Bone marrow (tissue), 2 donors: ENCODE measurements around the gene RALGPS2.

Experiments used
- DNase-seq, 2 donors: peaks; one replicate each; lab custom pipeline; 2025; lab: John Stamatoyannopoulos, UW

RALGPS2 gene

DNA sequence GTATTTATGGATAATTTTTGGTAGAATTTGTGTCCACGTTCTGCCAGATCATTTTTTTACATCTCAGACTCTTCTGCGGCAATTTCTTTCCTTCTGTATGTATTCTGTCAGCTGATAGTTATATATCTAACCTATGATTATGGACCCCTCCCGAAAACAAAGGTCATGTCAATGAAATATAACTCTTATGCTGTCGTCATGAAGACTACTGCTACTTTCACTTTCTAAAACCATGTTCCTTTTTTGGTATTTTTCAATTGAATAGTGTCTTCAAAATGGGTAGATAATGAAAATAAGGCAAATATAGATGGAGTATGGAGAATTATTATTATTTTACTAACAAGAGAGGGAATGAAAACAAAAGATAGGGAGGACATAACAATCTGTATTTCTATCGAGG, 142.6 kb downstream of the RALGPS2 start:
- no peak for DNase-seq

DNA sequence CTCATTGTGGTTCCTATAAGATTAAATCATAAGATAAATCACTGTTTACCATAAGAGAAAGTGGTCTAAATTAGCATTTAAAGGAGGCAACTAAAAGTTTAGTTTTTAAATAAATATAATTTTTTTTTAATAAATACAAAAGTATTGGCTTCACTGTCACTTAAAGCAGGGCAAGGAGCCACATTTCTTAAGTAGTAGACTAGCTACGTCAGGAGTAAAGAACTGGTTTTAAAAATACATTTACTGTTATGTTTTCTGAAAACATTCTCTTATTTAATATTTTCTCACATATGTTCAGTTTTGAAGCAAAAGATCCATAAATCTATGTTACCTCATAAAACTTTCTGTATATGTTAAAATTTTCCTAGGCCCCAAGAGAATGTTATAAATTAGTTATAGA, 143.7 kb downstream of the RALGPS2 start:
- no peak for DNase-seq

DNA sequence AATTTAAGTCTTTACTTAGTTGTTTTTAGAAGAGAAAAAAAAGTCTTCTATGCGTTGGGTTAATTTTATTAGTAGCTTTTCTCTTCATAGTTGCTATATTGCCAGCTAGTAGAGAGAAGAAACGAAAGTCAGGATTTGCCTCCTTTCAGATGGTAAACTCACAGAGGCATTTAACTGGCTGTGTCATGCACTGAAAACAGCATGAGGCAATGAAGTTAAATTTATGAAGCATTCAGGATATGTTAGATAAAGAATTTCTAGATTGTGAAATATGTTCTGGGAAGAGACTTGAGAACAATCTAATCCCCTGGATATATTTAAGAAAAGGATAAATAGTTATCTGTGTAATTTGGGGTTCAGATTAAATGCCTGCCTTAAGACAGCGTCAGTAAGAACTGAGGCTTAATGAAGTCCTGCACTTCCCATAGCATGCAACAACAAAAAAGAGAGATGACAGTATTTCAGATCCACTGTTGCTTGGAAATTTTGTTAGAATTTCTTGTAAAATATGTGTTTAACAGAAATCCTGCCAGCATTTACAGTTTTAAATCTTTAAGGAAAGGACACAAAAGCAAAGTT, 144.2 kb downstream of the RALGPS2 start:
- no peak for DNase-seq

DNA sequence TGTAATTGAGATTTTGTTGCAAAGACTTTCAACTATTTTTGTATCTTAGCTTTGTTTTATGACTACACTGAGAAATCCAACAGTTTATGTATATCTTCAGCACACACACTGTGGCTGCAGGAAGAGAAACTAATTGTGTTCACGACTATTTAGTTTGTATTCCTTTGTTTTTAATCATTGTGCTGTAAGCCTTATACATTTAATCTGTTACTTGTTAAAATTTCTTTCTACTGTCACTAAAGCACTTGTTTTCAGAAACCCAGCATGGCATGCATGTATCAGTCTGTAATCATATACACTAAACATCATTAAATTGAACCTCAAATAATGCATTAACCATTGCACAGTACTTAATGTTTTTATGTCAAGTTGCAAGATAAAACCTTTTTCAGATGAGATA, 145.2 kb downstream of the RALGPS2 start:
- DNase-seq = no peak

DNA sequence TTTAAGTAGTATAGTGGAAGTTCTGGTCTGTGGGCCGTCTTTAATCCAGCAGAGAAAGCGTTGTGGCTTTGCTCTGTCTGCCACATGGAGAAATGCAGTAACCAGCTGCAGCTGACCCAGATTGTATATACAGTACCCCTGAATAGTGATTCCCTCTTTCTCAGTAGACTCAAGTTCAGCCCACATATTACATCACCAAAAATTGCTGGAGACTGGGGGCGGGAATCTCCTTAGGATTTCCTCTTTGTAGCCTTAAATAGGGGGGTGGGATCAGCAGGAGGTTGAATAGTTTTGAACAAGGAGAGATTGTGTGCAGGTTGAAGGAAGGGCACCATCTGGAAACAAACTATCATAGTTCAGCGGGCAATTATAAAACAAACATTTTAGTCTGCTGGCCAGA, 145.9 kb downstream of the RALGPS2 start, which contains the start of gene ANGPTL1:
TSS of gene ANGPTL1 (minus strand) at position 134 of the 400 bp plus-strand sequence. CDS start 5,301 bp downstream, outside the sequence.
- DNase-seq = no peak

DNA sequence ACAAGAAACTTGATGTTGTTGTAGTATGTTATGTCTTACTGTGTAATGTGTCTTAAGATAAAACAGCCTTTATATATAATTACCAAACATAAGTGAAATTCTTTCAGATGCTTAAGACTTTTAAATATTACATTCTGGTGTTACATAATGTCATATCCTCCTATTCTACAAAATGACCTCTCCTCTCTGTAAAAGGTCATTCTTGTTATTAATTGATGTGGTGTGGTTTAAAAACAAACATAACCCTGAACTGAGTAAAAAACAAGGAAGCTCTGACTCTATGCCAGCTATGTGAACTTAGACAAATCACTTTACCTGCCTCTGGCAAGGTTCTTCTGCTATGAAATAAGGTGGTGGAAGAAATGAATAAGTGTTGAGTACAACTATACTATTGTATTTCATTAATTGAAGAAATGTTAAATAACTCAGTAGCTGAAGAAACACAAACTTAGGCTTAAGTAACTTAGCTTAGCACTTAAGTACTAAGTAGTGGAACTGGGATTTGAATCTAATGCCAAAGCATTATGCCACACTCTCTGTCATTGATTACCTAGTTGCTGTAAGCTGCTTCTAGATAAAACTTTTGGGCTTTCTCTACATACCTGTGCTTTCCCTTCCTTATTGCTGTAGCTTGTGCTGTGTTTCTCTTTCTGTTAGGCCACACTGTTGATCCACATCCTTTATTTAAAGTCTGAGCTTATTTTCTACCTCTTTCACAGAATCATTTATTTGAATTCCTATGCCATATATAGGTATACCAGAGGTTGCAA, 146.7 kb downstream of the RALGPS2 start:
- DNase-seq = no peak

DNA sequence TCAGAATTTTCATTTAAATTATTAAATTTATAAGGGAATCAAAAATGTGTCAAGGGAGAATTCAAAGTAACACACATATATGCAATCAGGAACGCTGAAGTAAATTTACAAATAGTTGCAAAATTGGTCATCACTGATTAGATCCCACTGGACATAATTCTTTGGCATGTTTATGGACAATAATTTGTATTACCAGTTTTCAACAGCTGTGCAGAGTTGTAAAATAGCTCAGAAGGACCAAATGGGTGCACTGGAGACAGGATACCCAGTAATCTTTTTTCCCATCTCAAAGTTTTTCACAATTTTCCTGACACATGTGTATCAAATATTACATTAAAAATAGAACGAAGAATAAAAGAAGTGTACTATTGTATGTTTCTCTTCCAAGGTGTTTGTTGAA, 149.9 kb downstream of the RALGPS2 start:
- DNase-seq = no peak

DNA sequence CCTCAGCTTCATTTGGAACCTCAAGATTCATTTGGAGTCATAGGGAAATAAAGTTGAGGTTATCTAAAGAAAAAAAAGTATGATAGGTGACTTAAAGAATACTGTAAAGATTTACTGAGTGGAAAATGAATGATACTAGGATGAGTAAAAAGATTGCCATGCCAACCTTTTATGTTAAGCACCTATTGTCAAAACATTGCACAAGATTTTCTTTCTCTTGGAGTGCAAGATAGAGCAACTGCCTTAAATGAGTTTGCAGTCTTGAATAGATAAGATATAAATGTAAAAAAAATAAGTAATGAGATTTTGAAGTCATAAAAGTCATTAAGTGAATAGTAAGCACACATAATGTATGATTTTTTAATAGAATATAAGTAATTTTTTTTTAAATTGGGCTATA, 150.9 kb downstream of the RALGPS2 start:
- no peak for DNase-seq

DNA sequence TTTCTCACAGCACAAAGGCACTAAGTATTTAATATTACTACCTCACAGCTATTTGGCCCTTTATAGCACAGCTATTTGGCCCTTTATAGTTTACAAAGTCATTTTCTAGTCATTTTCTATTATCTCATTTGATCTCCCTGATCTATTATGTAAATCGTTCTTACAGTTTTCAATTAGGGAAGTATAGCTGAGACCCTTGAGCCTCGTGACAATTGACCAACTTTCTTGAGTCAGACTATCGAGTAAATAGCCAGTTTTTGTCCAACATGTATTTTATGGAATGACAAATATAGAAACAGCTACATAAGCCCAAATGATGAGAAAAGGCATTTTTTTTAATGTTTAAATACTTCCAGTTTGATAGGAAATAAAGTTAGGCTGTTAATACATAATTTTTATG, 152.9 kb downstream of the RALGPS2 start:
- no peak for DNase-seq

DNA sequence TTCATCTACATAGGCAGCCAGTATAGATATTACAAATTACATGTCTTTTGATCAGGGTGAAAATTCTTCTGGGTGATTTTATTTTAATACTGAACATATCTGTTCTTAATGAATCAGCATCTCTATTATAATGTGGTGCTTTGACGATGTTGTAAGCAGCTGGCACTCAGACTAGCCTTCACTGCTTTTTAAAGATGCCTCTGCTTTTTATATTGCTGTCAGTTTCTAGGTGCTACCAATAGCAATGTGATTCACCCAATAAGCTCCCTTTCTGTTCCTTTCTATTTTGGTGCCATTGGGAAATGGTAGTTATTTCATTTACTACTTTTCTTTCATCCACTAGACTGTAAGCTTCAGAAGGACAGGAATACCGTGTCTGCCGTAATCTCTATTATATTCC, 156.9 kb downstream of the RALGPS2 start:
- no peak for DNase-seq

DNA sequence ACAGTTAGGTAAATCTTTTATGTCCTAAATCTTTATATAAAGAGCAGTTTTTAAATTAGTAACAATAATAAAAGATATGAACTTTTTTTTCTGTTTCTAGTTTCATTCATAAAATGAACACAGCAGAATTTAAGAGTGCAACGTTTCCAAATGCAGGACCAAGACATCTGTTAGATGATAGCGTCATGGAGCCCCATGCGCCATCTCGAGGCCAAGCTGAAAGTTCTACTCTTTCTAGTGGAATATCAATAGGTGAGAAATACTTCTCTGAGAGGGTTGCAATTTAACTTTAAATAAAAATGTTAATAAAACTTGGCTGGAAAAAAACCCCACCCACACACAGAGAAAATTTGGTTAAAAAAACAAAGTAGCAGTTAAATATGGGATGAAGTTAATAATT, 160.8 kb downstream of the RALGPS2 start:
- no peak for DNase-seq

DNA sequence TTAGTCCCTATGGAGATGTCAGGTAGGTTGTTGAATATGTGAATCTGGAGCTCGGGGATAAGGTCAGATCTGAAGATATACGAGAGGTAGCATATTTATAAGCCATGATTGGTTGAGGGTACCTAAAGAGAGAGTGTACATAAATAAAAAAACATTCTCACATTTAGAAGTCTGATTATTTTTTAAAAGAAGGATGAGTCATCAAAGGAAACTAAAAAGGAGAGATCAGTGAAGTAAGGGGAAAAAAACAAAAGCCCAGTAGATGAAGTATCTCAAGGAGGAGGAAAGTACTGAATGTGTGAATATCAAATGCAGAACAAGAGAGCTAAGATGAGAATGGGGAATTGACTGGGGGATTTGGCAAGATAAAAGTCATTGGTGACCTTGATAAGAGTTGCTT, 161.5 kb downstream of the RALGPS2 start:
- DNase-seq = no peak

DNA sequence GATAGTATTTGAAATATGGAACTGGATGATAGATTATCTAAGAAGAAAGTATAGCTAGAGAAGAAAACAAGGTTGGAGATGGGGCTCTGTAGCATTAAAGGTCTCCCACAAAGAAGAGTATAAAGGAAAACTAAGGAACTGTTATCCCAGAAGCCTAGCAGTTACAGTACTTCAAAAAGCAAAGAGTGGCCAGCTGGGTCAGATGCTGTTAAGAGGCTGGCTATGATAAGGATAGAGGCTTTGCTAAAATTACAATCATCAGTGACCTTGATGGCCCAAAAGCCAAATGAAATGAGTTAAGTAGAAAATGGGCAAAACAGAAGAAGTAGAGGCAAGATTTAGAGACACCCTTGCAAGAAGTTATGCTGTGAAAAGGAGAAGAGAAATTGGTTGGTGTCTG, 170.9 kb downstream of the RALGPS2 start:
- no peak for DNase-seq

DNA sequence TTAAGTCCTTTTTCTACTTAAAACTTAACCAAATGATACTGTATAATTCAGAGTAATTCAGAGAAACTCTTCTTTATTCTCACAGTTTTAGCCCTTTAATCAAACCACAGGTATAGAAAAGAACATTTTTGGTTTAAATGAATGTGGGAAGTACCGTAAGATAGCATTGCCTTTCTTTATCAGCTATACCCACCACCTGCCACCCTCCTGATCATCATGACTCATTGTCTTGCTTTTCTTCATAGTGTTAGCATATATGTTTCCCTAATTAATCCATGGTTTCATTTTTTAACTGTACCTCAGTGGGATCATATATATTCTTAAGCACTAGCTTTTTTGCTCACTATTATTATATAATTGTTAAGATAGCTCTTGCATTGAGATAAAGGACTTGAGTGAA, 173.4 kb downstream of the RALGPS2 start:
- DNase-seq = no peak

DNA sequence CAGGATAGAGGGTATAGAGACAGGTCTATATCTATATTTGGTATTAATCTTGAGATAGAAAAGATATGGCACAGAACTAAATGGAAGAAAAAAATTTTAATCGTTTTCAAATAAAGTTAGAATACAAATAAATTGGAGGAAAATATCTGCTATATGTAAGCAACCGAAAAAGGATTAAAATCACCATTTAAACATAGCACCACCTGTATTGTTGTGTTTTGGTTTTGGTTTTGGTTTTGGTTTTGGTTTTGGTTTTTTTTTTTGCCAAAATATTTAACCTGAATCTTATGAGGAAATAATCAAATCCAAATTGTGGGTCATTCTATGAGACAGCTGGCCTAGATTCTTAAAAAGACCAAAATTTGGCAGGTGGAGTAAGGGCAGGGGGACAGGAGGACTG, 174.4 kb downstream of the RALGPS2 start:
- DNase-seq = no peak

DNA sequence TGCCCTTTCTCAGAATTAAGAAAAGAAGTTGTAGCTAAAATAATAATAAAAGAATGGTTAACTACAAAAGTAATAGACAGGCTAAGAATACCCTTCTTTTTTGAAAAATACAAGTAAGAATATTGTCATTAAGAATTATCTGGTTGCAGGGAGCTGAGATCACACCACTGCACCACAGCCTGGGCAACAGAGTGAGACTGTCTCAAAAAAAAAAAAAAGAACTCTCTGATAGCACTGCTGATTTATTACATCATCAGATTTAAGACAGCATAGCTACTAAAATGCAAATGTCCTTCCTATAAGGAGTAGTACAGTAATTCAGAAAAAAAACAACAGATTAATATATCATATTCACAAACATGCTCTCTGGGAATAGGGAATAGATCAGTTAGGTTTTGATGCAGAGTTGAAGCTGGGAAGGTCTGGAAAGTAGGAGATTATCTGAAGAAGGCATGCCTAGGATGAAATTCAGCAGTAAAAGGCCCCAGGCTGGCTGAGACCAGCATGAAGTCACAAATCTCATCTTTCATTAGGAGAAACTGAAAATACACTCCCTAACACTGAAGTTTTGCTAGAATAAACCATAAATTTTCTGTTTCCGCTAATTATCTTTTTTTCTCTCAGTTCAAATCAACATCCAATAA, 176.6 kb downstream of the RALGPS2 start:
- DNase-seq = no peak

DNA sequence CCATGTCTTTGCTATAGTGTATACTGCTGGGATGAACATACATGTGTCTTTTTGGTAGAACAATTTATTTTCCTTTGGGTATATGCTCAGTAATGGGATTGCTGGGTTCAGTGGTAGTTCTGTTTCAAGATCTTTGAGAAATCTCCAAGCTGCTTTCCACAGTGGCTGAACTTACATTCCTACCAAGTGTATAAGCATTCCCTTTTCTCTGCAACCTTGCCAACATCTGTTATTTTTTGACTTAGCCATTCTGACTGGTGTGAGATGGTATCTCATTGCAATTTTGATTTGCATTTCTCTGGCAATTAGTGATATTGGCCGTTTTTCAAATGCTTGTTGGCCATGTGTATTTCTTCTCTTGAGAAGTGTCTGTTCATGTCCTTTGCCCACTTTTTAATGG, 183.3 kb downstream of the RALGPS2 start:
- no peak for DNase-seq

DNA sequence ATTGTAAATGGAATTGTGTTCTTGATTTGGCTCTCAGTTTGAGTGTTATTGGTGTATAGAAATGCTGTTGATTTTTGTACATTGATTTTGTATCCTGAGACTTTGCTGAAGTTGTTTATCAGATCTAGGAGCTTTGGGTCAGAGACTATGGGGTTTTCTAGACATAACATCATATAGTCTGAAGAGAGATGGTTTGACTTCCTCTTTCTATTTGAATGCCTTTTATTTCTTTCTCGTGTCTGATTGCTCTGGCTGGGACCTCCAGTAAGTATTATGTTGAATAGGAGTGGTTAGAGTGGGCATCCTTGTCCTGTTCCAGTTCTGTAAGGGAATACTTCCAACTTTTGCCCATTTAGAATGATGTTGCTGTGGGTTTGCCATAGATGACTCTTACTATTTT, 185.0 kb downstream of the RALGPS2 start:
- DNase-seq = no peak

DNA sequence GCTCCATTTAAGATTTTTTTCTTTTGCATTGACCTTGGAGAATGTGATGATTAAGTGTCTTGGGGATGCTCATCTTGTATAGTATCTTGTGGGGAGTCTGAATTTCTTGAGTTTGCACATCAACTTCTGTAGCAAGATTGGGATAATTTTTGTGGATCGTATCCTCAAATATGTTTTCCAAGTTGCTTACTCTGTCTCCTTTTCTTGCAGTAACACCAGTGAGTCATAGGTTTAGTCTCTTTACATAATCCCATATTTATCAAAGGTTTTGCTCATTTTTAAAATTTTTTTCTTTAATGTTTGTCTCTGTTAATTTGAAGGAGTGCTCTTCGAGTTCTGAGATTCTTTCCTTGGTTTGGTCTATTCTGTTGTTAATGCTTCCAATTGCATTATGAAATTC, 187.6 kb downstream of the RALGPS2 start:
- DNase-seq = no peak

DNA sequence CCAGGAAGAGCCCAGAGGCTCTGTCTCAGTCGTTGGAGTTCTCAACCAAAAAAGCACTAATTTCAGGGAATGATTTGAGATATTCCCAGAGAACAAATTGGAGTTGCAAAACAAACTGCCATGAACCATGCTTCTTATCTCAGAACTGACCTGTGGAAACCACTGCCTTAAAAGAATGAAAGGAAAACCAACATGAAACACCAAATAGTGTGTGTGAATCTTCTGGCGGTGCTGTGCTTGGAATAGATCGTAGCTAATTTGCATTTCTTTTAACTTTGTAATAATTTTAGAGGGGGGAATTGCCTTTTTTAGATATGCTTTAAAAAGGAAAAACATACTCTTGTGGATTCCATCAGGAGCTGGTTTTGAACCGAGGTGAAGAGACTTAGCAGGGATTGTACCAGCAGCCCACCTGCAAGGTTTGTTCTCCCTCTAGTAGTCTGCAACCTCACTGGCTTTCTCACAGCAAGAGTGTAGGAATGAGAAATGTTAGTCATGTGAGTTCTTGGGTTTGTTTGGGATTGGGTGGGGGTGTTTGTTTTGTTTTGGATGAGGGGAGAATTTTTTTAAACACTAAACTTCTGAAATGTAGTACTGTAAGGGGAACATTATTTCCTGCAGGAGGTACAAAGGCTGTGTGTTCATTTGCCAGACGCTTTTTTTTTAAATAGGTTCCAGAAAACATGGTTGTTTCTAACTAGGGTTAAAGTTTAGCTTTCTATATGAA, 191.6 kb downstream of the RALGPS2 start:
- no peak for DNase-seq

DNA sequence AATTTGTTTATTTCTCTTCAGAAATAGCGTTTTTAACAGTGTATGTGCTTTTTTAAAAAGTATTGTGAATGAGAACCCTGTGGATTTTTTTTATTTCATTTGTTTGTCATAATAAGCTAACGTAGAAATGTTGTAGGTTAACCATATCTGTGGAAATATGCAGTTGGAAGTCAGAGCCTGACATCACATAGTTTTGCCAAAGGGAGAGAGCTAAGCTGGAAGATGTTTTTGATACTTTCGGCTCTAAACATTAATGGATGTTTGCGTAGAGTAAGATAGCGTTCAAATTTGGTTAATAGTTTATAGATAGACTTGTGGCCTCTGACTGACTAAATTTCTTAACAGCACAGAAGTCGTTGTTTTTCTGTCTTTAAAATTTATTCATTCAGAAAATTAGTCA, 193.3 kb downstream of the RALGPS2 start:
- DNase-seq = no peak

DNA sequence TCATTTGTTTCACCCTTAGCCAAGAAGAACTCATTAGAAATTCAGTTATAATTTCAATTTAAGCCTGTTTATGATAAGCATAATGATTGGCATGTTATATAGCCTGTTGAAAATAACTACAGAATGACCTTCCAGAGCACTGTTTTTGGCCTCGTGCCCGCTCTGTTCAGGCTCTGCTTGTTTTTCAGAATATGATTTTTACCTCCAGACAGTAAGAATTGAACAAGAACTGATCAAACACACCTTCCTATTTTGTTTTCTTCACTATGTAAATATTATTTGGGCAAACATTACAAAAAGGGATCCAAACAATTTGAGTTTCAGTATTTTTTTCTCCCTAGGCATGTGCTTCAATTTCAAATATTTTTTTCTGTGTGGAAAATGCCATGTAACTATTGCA, 193.9 kb downstream of the RALGPS2 start:
- no peak for DNase-seq

DNA sequence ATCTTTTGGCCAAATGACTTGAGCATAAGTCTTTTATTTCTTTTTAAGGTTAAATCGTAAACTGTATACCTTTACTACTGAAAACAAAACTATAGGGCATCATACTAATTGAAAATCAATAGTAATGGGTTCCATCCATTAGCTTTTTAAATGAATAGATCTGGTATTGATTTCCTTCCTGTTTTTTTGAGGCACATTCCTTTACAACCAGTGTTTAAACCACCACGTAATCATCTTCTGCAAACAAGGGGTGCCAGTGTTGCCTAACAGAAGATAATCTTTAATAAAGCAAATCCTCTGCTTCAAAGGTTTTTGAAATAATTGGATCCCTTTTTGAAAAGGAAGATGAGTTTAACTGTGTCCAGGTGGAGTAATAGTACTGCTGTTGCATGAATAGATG, 194.5 kb downstream of the RALGPS2 start:
- no peak for DNase-seq
